ENCODE data around the gene SELENBP1.
"Not testable (repeated sequence)": the region's sequence is repeated elsewhere in the genome, so short reads cannot be mapped to it uniquely, and the experiment has no call there.

The SELENBP1 gene

GRCh38 chr1:151372058-151372934 lies at the start of gene SELENBP1:
Gene SELENBP1 (minus strand): TSS chr1:151372705. CDS start chr1:151372641, 64 bp downstream.
- DNase-seq: peak; percentile 83

- DNase-seq: no peak
These were observed 47.3 kb upstream of the SELENBP1 start for GRCh38 chr1:151419819-151420218.

GRCh38 chr1:151418081-151418480 lies 45.6 kb upstream of the SELENBP1 start:
- DNase-seq: no peak

GRCh38 chr1:151416231-151416630 lies 43.7 kb upstream of the SELENBP1 start:
- DNase-seq: no peak

GRCh38 chr1:151411884-151412283 lies 39.4 kb upstream of the SELENBP1 start:
- DNase-seq: no peak

DNA sequence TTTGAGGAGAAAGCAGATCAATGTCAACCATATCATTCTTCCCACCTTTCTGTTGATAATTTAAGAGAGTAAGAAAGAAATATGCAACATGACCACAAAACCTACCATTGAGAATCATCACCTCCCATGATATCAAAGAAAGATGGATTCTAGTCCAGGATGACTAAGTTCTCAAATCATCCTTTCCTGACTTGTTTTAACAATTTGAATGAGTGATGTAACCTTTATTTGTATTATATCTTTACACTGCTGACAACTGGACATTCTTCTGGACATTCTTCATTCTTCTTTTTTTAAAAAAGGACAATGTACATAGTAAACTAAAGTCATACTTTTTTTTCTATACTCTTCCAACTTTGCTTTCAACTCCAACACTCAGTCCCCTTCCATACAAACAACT lies 36.4 kb upstream of the SELENBP1 start:
- no peak for DNase-seq

GRCh38 chr1:151407304-151407703 lies 34.8 kb upstream of the SELENBP1 start:
- no peak for DNase-seq

DNA sequence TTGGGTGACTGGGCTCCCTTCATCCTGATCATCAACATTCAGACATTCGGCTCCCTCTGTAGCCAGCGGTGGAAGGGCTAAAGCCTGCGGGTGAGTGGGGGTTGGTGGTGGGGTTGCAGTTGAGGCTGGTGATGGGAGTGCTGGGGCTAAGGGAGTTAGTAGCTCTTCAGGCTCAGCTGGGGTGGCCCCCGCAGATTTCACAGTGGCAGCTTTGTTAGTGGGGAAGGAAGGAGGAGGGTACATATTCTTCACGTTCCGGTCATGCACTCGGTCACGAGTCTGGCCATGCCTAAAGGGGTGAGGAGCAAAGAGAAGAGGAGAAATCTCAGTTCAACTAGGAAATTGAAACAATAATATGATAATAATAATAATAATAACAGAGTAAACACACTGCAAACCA lies 33.7 kb upstream of the SELENBP1 start:
- DNase-seq: no peak

DNA sequence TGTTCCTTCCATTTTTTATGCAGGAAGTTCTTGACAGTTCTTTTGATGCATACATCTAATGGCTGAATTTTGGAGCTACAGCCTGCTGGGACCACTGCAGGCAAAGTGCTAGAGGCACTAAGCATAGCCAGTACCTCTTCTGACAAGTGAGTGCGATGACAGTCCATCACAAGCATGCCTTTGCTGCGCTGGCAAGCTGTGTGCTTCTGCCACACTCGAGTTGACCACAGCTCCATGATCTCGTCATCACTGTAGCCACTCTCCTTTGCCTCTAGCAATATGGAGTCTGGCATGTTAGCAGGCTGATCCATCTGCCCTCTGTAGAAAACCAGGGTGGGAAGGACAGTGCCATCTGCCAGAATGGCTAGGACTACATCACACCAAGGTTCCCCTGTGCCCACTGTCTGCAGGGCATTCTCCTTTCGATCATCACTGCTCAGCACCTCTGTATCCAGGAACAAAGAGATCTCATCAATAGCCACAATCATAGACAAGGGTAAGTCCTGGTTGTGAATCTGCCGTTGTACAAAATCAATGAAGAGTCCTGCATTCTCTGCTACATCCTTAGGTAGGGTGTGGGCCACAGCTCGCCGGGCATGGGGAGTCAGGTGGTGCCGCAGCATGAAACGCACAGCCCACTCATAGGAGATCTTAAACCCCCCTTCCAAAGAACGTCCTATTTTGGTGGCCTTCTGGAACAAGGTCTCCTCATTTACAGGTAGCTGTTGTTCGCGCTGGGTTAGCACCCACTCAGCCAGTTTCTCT lies 32.9 kb upstream of the SELENBP1 start:
- DNase-seq: no peak

DNA sequence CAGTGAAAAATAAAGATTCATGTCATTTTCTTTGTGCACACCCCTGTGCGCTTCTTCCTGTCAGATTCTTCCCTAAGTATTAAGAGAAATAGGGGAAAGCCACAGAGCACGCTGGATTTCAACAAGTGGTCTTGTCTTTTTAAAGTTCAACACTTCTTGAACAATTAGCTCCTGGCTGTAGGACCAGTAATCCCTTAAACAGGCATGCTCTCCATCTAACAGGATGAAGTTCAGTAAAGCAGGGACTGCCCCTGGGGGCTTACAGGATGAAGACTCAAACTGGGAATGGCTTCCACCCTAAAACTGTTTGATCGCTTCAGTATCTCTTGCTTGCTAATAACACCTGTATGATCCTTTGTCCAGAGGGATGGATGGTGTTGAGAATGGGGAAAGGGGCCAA lies 31.1 kb upstream of the SELENBP1 start:
- no peak for DNase-seq

- no peak for DNase-seq
These were observed 30.3 kb upstream of the SELENBP1 start for GRCh38 chr1:151402764-151403163.

DNA sequence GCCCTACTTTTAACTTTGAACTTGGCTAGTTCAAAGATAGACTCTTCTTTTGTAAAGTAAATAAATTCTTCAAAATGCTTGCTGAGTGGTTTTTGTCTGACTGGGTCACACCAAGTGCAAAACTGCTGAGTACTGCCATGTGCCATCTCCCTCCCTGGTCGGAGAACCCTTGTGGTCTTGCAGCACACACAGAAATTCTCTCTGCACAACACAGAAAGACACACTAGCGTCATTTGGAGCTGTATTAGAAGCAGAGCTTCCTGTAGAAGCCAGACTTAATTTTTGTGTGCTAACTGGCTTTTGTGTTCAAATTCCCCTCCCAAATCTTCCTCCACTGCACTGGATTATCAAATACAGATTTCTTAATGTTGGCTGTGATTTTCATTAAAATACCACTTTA lies 29.4 kb upstream of the SELENBP1 start:
- no peak for DNase-seq

DNA sequence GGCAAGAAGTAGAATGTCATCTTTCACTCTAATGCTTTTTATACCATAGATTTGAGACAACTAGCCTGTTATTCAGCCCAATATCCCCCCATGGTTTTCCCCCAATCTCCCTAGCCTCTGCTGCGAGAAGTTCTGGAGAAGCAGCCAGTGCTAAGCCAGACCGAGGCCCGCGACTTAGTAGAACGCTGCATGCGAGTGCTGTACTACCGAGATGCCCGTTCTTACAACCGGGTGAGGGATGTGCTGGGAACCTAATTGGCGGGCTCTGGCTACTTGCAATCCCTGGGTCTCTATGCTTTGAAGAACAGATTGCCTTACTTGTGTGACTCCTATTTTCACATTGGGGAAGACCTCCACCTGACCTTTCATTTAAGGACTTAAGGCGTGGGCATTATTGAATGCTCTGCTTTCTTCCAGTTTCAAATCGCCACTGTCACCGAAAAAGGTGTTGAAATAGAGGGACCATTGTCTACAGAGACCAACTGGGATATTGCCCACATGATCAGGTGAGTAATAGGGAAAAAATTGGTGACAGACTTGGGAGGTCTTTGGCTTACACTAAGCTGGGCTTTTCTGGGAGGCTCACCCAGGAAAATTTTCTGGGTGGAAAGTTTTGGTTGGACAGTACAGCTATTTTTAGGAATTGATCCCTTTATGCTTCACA lies 28.8 kb upstream of the SELENBP1 start:
- no peak for DNase-seq

DNA sequence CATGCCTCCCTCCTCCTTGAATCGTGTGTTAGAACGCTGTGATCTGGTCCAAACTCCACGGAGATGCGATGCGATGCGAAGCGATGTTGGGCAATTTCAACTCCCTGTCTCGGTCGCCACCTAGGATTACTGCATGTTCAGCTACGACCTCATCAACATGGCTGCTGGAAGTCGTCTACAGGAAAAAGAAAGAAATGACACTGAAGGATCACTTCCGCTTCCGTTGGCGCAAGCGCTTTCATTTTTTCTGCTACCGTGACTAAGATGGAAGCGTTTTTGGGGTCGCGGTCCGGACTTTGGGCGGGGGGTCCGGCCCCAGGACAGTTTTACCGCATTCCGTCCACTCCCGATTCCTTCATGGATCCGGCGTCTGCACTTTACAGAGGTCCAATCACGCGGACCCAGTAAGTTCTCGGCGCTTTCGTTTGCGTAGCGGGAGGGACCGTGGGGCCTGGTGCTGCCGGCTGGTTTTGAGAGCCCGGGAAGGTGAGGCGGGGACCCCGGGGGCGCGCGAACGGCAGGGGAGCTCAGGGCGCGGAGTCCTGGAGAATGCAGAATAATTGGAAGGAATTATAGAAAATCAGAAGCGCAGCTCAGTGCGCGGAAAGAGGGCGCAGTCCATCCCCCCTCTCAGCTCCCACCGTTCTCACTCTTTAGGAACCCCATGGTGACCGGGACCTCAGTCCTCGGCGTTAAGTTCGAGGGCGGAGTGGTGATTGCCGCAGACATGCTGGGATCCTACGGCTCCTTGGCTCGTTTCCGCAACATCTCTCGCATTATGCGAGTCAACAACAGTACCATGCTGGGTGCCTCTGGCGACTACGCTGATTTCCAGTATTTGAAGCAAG lies 27.0 kb upstream of the SELENBP1 start, which contains the start of gene PSMB4:
PSMB4 (plus strand) TSS at position 250 of the 848 bp plus-strand sequence; CDS start at position 265, 15 bp downstream.
- DNase-seq: peak; percentile 89

DNA sequence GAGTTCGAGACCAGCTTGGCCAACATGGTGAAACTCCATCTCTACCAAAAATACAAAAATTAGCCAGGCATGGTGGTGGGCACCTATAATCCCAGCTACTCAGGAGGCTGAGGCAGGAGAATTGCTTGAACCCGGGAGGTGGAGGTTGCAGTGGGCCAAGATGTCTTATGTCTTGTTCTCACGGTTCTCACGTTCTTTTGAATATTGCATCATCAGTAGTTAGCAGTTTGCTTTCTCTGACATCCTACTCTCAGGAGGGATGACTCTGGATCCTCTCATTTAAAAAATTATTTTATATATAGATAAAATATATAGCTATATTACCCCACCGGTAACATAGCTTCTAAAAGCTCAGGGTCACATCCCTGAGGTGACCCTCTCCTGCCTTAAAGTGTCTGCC lies 23.8 kb upstream of the SELENBP1 start:
- not testable (repeated sequence) for DNase-seq

- DNase-seq: no peak
These were observed 21.1 kb upstream of the SELENBP1 start for GRCh38 chr1:151393583-151393982.

DNA sequence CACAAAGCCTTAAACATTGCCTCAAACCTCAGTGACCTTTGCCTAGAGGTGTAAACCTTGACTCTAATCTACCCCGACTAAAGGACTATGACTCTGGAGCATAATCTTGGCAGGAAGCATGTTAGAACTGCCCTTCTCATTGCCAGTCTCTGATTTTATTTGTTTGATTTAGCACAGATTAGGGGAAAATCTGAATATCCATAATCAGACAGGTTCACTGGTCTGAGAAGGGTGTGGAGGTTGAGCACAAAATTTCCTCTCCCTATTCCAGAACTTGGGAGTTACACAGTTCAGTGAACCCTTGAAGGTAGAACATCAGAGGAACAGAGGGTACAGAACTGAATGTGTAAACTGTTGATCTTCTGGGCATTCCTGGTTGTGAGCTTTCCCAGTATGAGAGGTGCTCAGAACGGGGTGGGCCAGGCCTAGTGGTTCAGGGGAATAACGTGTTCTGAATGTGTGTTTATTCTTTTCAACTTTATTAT lies 18.6 kb upstream of the SELENBP1 start:
- DNase-seq: no peak

- not testable (repeated sequence) for DNase-seq
These were observed 17.9 kb upstream of the SELENBP1 start for GRCh38 chr1:151390221-151391078.

- DNase-seq: no peak
These were observed 13.5 kb upstream of the SELENBP1 start for GRCh38 chr1:151386002-151386401.

- no peak for DNase-seq
These were observed 12.1 kb upstream of the SELENBP1 start for GRCh38 chr1:151384584-151384983.
